ENCODE results near the gene C1orf21.

C1orf21 gene

GRCh38 chr1:184520336-184520735 lies 133.5 kb downstream of the C1orf21 start:
- no peak for DNase-seq

- DNase-seq, result peak; percentile 39
Measured at GRCh38 chr1:184524248-184524647, 137.4 kb downstream of the C1orf21 start.

- DNase-seq, result no peak
Measured at GRCh38 chr1:184527402-184527801, 140.6 kb downstream of the C1orf21 start.

GRCh38 chr1:184530226-184530625 lies 143.4 kb downstream of the C1orf21 start:
- no peak for DNase-seq

DNA sequence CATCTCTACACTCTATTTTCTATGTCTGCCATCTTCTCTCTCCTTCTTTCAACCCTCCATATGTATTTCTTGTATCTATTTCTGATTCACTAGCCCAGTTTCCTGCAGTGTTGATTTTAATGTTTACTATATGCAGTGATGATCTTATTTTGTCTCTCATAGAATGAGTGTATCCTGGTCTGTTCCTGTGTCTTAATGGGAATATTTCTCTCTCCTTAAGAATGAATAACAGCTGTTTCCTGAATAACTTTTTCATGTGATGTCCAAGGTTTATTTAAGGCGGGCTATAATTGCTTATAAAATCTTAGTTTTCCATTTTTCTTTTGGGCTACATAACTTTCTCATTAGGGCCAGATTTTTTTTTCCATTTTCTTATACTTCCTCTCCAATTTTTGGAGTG lies 144.5 kb downstream of the C1orf21 start:
- no peak for DNase-seq

GRCh38 chr1:184532199-184532598 lies 145.4 kb downstream of the C1orf21 start:
- no peak for DNase-seq

- no peak for DNase-seq
Measured at GRCh38 chr1:184533049-184533448, 146.2 kb downstream of the C1orf21 start.

GRCh38 chr1:184533915-184534314 lies 147.1 kb downstream of the C1orf21 start:
- DNase-seq, result no peak

GRCh38 chr1:184534690-184535089 lies 147.9 kb downstream of the C1orf21 start:
- DNase-seq, result no peak

GRCh38 chr1:184535191-184535970 lies 148.6 kb downstream of the C1orf21 start:
- DNase-seq, result peak; percentile 35

DNA sequence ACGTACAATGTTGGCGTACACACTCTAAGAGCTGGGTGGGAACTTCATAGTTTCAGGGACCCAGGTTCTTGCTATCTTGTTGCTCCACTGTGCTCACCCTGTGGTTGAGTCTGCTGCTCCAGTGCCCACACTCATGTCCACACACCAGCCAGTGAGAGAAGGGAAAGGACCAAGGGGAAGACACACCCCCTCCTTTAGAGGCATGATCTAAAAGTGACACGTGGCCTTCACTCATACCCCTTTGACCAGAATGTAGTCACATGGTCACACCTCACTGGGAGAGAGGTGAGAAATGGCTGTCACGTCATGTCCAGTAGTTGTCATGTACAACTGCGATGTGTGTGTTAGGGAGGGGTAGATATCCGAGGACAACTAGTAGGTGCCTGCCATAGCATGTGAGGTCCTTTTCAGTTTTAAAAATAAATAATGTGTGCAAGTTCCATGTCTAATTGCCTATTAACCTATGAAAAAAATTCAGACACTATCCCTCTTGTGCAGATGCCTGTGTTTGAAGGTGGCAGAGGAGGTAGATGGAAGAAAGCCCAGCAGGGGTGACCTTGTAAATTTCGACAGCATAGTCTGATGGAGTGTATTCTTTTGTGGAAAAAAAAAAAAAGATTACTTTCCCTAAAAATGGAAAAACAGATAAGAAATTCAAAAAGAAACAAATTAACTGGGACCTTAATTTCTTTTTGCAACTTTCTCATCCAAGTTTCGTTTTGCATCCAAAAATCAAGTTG lies 149.6 kb downstream of the C1orf21 start:
- DNase-seq, result no peak

DNA sequence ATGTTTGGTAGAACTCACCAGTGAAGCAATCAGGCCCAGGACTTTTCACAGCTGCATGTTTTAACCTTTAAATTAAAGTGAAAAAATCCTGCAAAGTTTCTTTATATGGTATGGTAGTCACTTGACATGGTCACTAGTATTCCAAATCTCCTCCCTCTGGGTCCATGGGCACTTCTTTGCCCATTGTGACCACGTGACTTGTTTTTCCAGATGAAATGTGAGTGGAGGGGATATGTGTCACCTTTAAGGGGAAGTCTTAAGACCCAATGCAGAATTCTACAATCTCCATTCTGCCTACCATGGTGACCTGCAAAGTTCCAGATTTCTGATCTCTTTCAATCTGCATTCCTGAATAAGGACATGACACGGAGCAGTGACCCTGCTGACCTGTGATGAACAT lies 152.8 kb downstream of the C1orf21 start:
- no peak for DNase-seq

DNA sequence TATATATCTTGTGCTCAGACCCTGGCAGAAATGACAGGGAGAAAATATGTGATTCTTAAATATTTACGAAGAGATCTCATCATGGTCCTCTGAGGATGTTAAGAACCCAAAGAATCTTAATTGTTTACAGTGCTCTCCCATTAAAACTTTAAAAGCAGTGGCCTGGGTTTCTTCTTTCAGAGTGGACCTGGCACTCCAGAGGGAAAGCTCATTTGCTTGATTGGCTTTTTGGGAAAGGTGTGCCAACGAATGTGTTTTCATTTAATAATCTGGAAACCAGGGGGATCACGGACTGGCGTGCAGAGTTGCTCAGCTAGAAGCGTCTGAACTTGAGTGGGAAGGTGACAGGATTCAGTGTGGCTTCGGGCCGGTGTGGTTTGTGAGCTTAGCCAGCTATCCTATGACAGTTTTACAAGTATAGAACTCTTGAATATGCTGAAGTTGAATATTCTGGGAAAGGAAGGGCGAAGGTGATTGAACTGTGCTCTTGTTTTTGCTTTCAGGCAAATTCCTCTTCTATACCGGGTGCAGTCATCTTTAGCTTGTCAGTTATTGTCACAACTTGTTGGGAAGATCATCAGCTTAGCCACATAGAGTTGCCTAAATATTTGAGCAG lies 154.8 kb downstream of the C1orf21 start:
- DNase-seq, result no peak

GRCh38 chr1:184542291-184542690 lies 155.5 kb downstream of the C1orf21 start:
- DNase-seq, result no peak

- peak; percentile 38 for DNase-seq
Measured at GRCh38 chr1:184545601-184546000, 158.8 kb downstream of the C1orf21 start.

GRCh38 chr1:184552446-184552845 lies 165.6 kb downstream of the C1orf21 start:
- DNase-seq, result no peak

DNA sequence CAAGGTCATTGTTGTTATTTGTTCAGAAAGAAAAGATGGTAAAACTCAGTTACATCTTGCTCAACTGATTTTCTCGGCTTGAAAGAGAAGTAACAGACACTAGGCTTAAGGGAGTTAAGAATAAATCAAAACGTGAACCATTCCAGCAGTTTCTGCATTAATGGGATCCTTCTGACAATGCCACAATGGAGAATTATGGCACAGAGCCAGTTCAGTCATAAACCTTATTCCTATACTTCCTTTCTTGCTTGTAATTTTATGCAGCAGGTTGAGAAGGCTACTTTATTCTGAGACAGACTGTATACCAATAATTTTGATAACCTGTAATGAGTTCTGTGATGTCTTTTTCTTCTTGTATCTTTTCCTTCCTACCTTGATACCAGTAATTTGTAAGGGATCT lies 167.0 kb downstream of the C1orf21 start:
- DNase-seq, result no peak

GRCh38 chr1:184555665-184556641 lies 169.1 kb downstream of the C1orf21 start:
- DNase-seq, result no peak

GRCh38 chr1:184556665-184557064 lies 169.8 kb downstream of the C1orf21 start:
- DNase-seq, result no peak

DNA sequence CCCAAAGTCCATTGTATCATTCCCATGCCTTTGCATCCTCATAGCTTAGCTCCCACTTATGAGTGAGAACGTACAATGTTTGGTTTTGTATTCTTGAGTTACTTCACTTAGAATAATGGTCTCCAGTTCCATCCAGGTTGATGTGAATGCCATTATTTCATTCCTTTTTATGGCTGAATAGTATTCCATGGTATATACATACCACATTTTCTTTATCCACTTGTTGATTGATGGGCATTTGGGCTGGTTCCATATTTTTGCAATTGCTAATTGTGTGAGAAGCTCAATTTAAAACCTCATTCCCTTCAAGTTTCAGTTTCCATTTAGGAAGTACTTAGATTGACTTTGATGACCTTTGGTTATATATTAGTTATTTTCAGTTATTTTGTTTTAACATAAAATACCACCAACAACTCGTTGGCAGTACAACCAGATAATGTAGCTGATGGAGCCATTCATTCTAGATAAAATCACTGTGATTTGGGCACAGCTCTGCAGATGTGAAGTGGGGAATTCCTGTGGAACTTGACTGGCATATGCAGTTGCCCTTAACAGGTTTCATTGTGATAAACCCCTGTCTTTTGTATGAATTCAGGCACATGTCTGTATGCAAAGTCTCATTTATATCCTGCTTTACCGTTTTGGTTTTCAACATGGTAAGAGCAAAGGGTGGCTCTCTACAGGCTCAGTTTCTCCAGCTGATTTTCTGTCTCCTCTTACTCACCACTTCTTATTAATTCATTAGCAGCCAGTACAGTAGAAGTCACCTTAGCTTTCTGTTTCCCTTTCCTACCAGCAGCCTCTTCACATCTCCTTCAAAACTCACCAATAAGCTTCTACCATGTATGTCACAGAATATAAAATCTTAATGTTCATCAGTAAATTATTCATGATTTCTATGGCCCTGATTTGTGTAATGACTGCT lies 170.9 kb downstream of the C1orf21 start:
- DNase-seq, result no peak

DNA sequence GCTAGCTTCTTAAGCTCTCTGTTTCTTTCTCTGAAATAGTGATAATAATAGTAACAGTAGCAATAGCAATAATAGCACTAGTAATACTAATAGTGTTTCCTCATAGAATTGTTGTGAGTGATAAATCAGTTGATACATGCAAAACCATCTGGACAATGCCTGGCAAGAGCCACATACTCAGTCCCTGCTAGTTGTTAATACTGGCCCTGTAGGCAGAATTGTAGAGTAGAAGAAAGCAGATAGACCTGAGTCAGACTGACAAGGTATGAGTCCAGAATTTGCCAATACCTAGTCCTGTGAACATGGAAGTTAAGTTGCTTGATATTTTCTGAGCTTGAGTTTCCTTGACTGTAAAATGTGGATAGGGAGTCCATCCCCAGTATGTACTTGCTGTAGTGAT lies 171.9 kb downstream of the C1orf21 start:
- DNase-seq, result no peak

All from fibroblast of skin of scalp (primary cell).